Right lobe of liver (tissue), 4 donors: ENCODE results near the gene KRTAP12-1.

Experiments
- CTCF ChIP-seq, 4 donors: fragments of 200-600 bp in 3 of 4; fragments of 450-650 bp in 1 of 4; IDR thresholded peaks; one replicate each; pipeline versions ENCODE4 v1.5.1 to v1.8.0; 2016 to 2022; ENCODE audit warnings: antibody characterized with exemption in 4 of 4, mild to moderate bottlenecking in 2 of 4
- POLR2A ChIP-seq: fragments of 450-650 bp; IDR thresholded peaks from one replicate; pipeline ENCODE4 v1.6.1; 2017; ENCODE audit warnings: antibody characterized with exemption, mild to moderate bottlenecking
- donor health status: DM: no; HTN: no; CAD: no.
- donor health status: DM: no; HTN: no; CAD: no.
- donor health status: DM: no; HTN: yes; CAD: no.

- TF ChIP-seq CTCF (IDR thresholded peaks at IDR 0.05) (no peak), POLR2A (no peak)
Measured at GRCh38 chr21:44713130-44713529, 31.2 kb upstream of the KRTAP12-1 start.
